ENCODE measurements around the gene TERT.
"Not testable (repeated sequence)": the region's sequence is repeated elsewhere in the genome, so short reads cannot be mapped to it uniquely, and the experiment has no call there.

GRCh38 chr5:1282993-1283728 is 11.7 kb downstream of the TERT start:
- TF ChIP-seq CTCF (IDR thresholded peaks at IDR 0.05; ENCODE audit: poor library complexity, severe bottlenecking); EP300 (conservative IDR thresholded peaks at IDR 0.05; ENCODE audit: poor library complexity, severe bottlenecking); POLR2AphosphoS5 (IDR thresholded peaks at IDR 0.05); SMC3 (conservative IDR thresholded peaks at IDR 0.05; ENCODE audit: poor library complexity): not testable (repeated sequence)

Measured in neural cell (in vitro differentiated cells).